ENCODE results near the gene FLACC1. TPM values are rescaled to one million over a fixed set of nuclear protein-coding genes. Genes with fewer than 3 reads are reported as not detected.

The FLACC1 gene
- total and polyA plus RNA-seq, 8 donors = 1.5 to 5.1 (median 3.1) TPM

- DNase-seq = peak in 1 of 4 donors; percentile 59
- no peaks in the 10 kb centered on the region for H3K27me3 ChIP-seq
- H3K9me3 ChIP-seq = no peaks in the 10 kb centered on the region
- H3K4me1 ChIP-seq = peaks cover 18 to 73% of the 10 kb centered on the region in 2 donors
- H3K36me3 ChIP-seq = no peaks in the 10 kb centered on the region
- ATAC-seq = peak; percentile 41
- intact Hi-C loops (cut with DNase I) = no loop called here
- peak within 1 kb of the TSS; percentile 95 to 99 for H3K27ac ChIP-seq
- TF ChIP-seq CTCF (IDR thresholded peaks at IDR 0.05) = no peak
- peak within 1 kb of the TSS in 1 of 2 donors; percentile 60 for H3K4me3 ChIP-seq
Observed at GRCh38 chr2:201260302-201260800, 96.8 kb downstream of the FLACC1 start, which contains the start of gene CASP8. TSS of gene CASP8 (plus strand) at chr2:201260536. CDS start at chr2:201266487, 5,951 bp downstream.

GRCh38 chr2:201258666-201259615 lies 98.2 kb downstream of the FLACC1 start:
- TF ChIP-seq CTCF (IDR thresholded peaks at IDR 0.05) = no peak
- Histone ChIP-seq H3K27me3 (no peaks in the 10 kb centered on the region), H3K4me3 (peak overlapping the region; percentile 43 to 60), H3K9me3 (no peaks in the 10 kb centered on the region), H3K27ac (peak overlapping the region; percentile 95 to 99), H3K4me1 (peaks cover 18 to 69% of the 10 kb centered on the region in 2 donors), H3K36me3 (no peaks in the 10 kb centered on the region)
- no peak for DNase-seq
- intact Hi-C loops (cut with DNase I) = no loop called here
- peak; percentile 22 for ATAC-seq

GRCh38 chr2:201257956-201258665 lies 99.0 kb downstream of the FLACC1 start:
- Histone ChIP-seq H3K9me3 (no peaks in the 10 kb centered on the region), H3K27me3 (no peaks in the 10 kb centered on the region), H3K27ac (peak overlapping the region; percentile 95 to 99), H3K4me3 (peak overlapping the region; percentile 43 to 60), H3K36me3 (no peaks in the 10 kb centered on the region), H3K4me1 (peaks cover 18 to 69% of the 10 kb centered on the region in 2 donors)
- DNase-seq = peak; percentile 68 to 92 (median 84)
- ATAC-seq = peak; percentile 81
- intact Hi-C loops (cut with DNase I) = no loop called here
- TF ChIP-seq CTCF (IDR thresholded peaks at IDR 0.05) = no peak

- intact Hi-C loops (cut with DNase I) = no loop called here
- Histone ChIP-seq H3K36me3 (no peaks in the 10 kb centered on the region), H3K4me3 (peak overlapping the region; percentile 43 to 60), H3K27ac (peak overlapping the region; percentile 95 to 99), H3K27me3 (no peaks in the 10 kb centered on the region), H3K9me3 (no peaks in the 10 kb centered on the region), H3K4me1 (peaks cover 18 to 67% of the 10 kb centered on the region in 2 donors)
- DNase-seq (peak in 1 of 4 donors; percentile 61), ATAC-seq (peak; percentile 65)
- TF ChIP-seq CTCF (IDR thresholded peaks at IDR 0.05) = no peak
Observed at GRCh38 chr2:201257381-201257955, 99.7 kb downstream of the FLACC1 start.
